GM18511 (cell line): ENCODE measurements around the gene EID3.
"Not testable (repeated sequence)": the region's sequence is repeated elsewhere in the genome, so short reads cannot be mapped to it uniquely, and the experiment has no call there.

Experiments
- ATAC-seq: cut with Tn5 transposase; IDR thresholded peaks from one replicate; pipeline ENCODE4 v1.9.1; 2021; ENCODE audit warnings: mild to moderate bottlenecking, moderate library complexity; ENCODE audit not compliant: unreplicated experiment

The EID3 gene

DNA sequence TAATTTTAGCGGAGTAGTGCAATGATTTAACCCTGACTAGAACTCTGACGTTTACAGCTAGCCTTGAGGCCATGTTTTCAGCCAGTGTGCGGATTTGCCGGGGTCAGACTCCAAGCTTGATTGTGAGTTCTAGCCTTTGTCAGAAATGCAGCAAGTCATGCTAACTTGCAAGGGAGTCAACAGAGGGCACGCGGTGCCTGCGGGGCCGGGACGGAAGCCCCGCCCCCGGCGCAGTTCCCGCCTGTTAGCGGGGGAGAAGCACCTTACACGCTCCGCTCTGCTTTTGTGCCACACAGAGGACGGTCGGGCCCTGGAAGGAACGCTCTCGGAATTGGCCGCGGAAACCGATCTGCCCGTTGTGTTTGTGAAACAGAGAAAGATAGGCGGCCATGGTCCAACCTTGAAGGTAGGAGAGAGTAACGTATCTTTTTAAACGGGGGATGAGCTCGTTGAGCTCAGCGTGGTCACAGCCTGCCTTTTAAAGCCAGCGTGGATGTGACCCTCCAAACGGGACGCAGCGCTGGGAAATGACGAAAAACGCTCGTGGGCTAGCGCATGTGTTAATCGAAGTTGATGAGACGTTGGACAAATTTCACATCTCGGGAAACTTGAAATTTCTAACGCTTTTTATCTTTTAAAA is 14.8 kb upstream of the EID3 start:
- ATAC-seq, result peak; percentile 57

DNA sequence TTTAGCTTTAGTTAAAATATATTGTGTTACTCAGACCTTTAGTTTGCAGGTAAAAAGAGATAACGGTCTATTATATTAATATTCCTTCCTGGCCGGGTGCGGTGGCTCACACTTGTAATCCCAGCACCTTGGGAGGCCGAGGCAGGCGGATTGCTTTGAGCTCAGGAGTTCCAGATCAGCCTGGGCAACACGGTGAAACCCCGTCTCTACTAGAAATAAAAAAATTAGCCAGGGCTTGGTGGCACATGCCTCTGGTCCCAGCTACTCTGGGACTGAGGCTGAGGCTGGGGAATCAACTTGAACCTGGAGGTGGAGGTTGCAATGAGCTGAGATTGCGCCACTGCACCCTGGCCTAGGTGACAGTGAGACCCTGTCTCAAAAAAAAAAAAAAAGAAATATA is 13.2 kb upstream of the EID3 start:
- no peak for ATAC-seq

DNA sequence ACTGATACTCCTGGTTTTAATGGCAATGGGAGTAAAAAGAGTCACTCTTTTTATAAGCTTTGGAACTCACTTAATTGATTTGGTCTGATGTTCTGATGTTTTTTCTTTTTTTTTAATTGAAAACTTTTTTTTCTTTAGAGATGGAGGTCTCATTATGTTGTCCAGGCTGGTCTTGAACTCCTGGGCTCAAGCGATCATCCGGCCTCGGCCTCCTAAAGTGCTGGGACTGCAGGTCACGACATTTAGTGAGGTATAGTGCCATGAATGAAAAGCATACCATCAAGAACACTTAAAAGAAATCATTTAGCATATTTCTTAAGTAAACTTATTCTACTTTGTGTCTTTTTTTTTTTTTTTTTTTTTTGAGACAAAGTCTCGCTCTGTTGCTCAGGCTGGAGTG is 12.7 kb upstream of the EID3 start:
- no peak for ATAC-seq

DNA sequence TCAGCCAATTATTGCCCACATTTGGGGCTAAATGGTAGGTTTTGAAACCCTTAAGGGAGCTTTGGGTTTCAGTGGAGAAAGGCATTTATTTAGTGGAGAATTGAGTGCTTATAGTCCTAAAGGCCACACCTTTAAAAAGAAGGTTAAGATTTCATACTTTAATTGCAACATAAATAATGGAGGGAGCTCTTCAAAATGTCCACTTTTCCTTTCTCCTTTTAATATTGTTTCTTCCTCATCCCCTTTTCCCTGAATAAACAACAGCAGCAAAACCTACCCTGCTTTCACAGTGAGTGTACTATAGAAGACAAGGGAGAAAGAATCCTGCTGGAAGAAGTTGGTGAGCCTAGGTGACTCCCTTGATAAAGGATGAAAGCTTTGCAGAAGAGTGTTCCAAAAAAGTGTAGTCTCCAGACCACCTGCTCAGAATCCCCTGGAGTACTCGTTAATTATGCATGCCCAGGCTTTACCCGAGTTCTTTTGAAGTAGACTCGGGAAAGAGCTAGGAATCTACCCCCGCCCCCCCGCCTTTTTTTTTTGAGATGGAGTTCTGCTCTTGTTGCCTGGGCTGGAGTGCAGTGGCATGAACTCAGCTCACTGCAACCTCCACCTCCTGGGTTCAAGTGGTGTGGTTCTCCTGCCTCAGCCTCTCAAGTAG is 11.5 kb upstream of the EID3 start:
- no peak for ATAC-seq

DNA sequence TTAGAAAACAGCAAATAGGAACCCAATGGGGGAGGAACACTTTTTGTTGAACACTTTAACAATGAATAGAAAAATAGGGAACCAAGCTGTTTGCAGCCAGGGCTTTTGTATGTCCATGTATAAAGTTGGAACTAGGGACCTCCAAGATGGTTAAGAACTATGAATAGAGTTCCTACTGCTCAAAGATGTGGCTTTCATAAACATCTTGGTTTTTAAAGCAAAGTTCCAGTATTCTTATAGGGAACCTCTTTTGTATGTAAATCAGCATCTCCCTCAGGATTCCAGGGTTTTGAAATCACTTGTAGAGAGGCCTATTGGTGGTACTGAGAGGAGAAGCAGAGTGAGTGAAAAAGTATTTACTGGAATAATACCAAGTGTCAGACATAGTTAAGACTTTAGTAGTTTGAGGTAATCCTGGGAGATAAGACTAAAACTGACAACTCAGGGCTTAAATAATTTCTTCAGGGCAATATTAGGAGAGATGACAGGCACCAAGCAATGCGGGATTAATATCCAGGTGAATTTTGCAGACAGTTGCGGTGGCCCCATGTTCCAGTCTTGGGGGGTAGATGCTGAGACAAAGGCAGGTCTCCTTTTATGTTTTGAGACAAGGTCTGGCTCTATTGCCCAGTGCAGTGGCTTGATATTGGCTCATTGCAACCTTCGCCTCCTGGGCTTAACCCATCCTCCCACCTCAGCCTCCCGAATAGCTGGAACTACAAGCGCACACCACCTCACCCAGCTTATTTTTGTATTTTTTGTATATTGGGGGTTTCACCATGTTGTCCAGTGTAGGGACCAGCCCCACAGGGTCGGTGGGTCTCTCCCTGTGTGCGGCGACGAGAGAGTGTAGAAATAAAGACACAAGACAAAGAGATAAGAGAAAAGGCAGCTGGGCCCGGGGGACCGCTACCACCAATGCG is 10.4 kb upstream of the EID3 start:
- ATAC-seq, result no peak

DNA sequence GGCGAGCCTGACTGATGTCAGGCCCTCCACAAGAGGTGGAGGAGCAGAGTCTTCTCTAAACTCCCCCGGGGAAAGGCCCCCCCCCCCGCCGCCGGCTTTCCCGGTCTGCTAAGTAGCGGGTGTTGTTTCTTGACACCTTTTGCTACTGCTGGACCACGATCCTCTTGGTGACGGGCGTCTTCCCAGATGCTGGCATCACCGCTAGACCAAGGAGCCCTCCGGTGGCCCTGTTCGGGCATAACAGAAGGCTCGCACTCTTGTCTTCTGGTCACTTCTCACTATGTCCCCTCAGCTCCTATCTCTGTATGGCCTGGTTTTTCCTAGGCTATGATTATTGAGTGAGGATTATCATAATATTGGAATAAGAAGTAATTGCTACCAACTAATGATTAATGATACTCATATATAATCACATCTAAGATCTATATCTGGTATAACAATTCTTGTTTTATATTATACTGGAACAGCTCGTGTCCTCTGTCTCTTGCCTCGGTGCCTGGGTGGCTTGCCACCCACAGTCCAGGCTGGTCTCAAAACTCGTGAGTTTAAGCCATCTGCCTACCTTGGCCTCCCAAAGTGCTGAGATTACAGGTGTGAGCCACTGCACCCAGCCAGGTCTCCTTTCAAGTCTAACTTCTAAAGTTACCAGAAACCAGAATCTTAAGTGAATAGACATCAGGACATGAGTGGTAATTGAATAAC is 9.2 kb upstream of the EID3 start:
- ATAC-seq, result not testable (repeated sequence)

DNA sequence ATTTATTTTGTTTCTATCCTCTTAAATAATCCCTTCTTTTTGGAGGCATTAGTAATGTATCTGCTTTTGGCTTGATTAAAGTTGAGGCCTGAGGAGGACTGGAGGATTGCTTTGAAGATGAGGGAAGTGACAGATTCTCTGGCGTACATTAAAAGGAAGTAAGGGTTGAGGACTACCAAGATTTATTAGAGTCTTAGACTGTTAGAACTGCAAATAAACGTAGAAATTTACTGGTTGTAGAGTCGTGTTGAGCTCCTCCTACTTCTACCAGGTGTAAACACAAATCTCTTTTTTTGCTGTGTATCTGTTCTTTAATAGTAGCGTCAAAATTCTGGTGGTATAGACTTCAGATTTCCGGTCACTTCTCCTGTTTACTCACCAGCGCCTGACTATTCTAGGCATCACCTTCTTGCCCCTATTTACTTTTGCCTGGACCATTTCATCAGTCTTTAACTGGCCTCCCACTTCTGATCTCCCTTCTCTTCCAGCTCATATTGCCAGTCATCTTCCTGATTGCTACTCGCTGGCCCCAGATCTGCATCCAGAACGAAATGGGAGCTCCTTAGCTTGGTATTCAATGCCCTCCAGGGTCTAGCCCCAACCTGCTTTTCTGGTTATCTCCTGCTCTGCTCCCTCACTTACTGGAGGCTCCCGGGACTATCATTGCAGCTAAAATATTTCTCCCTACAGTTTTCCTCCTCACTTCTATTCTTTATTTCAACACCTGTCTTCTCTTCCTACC is 8.4 kb upstream of the EID3 start:
- no peak for ATAC-seq

DNA sequence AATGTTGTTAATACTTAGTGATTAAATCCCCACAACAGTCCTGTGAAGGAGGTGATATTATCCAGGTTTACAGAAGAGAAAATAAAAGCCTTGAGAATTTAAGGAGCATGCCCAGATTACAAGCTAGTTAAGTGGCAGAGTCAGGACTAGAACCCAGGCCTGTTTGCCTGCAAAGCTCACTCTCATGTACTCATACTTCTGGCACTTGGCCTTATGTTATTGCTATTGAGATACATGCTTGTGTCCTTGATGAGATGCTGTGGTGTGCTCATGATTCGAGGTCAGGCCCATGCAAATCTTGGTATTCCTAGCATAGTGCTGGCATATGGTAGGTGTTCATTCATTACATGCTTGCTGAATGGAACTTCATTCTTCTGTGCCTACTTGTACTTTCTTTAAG is 7.6 kb upstream of the EID3 start:
- ATAC-seq, result no peak

DNA sequence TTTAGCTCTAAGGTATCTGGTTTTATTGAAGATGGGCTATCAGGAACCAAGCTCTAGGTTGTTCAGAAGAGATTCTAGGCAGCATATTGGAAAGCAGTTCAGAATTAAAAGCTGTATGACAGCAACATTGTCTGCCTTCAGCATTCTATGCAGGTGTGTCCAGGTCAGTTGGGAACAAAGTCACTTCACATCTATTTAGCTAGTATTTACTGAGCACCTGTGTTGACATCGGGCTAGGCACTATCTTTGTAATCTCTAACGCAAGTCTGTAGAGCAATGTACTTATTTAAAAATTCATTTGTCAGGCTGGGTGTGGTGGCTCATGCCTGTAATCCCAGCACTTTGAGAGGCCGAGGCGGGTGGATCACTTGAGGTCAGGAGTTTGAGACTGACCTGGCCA is 6.8 kb upstream of the EID3 start:
- no peak for ATAC-seq

DNA sequence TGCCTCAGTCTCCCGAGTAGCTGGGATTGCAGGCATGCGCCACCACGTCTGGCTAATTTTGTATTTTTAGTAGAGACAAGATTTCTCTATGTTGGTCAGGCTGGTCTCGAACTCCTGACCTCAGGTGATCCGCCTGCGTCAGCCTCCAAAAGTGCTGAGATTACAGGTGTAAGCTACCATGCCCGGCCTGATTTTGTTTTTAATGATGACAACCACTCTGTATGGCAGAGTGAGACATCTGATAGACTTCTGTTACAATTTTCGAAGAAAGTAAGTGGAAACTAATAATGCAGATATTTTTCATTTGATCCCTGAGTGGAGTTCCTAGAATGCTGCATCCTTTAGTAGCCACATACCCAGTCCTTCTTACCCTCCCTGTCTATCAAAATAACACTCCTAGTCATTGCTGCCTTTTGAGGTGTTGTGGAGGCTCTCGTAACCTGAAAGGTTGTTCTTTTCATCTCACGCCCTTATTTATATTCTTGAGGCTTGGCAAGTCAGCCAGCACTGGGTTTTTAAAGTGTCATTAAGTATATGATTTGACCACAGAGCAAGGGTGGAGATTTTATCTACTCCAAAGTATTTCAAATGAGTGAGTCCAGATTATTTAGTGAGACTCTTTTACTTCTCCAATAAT is 5.9 kb upstream of the EID3 start:
- no peak for ATAC-seq

DNA sequence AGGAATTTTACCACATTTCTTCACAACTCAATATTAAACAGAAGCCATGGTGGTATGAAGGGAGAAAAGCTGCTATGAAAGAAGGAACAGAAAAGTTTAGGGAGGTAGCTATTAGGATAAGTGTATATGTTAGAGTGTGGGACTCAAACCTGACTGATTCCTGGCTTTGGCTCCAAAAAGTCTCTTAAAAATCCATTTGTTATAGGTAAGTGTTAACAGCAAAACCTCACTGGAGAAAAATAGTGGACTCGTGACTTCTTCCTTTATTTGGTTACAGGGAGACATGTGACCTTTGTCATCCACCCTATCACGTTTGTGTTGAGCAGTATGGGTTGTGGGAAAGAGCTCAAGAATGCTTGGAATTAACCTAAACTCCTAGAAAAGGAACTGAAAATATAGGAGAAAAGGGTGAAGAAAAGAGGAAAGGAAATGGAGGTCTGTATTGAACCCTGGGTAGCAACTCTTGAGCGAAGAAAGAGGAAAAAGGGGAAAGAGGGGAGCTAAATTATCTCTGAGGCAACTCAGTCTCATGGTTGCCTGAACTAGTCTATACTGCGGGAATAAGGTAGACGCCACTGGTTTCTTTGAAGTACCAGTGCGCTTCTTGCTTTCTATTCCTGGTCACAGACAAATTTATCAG is 3.6 kb upstream of the EID3 start:
- no peak for ATAC-seq

DNA sequence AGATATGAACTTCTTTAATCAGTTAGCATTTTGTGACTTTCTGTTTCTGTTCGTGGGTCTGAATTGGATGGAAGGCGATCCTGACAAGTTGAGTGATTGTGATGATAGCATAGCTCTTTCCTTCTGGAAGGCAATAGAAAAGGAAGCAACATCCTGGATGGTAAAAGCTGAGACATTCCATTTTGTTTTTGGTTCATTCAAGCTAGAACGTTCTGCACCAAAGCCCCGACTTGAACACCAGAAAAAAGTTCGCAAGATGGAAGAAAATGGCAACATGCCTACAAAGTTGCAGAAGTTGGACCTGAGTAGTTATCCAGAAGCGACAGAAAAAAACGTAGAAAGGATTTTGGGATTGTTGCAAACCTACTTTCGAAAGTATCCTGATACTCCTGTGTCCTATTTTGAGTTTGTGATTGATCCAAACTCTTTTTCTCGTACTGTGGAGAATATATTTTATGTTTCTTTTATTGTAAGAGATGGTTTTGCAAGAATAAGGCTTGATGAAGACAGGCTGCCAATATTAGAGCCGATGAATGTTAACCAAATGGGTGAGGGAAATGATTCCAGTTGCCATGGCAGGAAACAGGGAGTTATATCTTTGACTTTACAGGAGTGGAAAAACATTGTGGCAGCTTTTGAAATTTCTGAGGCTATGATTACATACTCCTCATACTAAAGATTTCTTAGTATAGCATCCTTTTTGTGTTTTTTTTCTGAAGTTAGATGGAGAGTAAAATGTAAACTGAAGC is 896 bp downstream of the EID3 start:
- ATAC-seq, result no peak

DNA sequence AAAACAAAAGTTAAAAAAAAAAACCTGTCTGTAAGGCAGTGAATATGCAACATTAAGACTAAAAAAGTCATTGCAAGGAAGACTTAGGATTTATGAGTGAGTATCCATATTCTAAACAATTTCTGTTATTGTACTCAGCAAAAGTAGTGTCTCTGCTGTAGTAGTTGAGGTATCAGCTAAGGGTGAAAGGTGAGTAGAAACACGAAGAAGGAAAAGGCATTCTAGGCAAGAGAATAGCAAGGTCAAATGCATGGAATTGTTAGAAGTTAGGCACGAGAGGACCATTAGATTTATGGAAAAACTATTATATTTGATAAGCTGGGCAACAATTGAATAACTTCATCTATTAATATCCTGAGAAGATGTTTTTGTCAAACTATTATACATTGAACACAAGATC is 1.8 kb downstream of the EID3 start:
- no peak for ATAC-seq

DNA sequence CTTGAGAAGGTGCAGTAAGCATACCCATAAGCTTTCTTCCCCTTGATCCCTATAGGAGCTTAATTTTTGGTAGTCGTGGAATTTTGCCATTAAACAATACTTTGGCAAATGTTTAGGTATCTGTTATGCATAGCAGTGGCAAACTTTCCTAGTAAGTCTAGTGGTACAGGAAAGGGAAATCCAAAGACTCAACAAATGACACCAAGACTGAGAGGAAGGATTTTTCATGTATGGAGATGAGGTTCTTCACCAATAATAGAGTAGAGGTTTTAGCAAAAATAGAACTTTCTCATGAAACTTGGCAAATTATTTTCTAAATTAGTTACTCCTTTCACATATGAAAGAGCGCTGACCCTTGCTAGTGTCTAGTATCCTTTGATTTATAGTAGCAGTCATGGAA is 2.8 kb downstream of the EID3 start:
- no peak for ATAC-seq

DNA sequence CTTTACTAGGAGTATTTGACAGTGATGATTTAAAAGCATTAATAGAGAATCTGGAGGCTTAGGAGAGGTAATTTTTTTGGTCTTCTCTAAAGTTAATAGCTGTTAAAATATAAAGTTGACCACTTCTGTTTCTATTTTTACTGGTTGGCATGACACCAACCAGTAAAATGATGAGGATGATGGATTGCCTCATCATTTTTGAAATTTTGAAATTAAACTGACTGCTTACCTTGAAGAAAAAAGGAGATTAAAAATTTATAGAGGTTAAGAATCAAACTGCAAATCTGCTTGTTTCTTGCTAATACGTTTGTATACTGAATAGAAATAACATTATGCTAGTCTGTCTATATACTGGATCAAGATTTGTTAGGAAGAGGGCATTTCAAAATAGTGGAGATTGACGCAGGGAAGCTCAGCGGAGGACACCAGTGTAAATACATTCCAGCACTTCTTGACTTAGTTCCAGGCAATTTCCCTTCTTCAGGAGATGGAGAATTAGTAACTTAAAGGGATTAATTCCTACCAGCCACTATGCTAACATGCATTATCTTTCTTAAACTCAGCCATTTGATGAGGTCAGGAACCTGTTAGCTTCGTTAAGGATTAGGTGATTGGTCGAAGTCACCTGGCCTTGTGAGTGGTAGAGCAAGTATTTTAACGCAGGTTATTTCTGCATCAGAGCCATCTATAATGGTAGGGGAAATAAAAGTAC is 3.6 kb downstream of the EID3 start:
- ATAC-seq, result no peak

DNA sequence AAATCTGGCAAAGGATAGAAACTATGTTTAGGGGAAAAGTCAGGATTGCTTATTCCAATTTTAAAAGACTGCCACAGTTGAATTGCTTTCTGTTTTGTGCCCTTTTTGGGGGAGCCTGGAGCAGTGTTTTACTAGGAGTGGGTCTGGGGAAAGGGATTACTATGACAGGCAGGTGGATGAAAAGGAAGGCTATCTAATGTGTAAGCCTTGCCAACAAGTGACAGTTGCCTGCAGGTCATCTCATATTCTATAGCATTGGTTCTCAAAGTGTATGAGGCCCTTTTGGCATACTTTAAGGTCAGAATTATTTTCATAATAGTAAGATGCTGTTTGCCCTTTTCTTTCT is 4.1 kb downstream of the EID3 start:
- ATAC-seq, result no peak

DNA sequence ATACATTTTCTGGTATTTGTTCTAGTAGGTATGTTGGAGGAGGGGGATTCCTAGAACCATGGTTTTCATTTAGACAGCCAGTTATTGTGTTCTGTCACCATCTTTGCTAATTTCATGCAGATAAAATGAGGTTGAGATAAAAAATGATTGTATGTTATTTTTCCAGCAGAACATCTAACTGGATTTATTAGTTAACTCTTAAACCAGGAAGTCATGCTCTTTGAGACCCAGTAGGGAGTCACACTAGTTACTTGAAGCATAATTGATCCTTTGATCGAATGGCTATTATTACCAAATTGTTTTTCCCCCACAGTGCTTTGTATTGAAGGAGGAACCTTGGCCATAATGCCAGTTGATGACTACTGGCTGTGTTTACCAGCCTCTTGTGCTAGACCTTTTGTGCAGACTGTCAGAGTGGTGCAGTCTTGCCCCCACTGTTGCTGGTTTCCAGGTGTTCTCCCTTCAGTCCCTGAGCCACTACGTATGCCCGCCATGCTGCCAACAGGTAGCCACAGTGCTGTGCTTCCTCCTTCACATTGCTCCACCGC is 6.0 kb downstream of the EID3 start:
- ATAC-seq, result no peak
